ENCODE data around the gene ZBTB2. TPM values are rescaled to one million over a fixed set of nuclear protein-coding genes. Genes with fewer than 3 reads are reported as not detected.

ZBTB2 gene
- total RNA-seq, 4 donors from 2014 or later: 17.9 to 27.2 (median 25.9) TPM

GRCh38 chr6:151381722-151382121 lies 9.6 kb downstream of the ZBTB2 start:
- no peaks in the 10 kb centered on the region for H3K9me3 ChIP-seq
- H3K27me3 ChIP-seq: no peaks in the 10 kb centered on the region
- intact Hi-C loops (cut with DNase I): no loop called here
- no peak overlapping the region for H3K4me3 ChIP-seq (replicated peaks in 1 of 3)
- TF ChIP-seq CTCF (IDR thresholded peaks at IDR 0.05) (no peak), POLR2A (IDR thresholded peaks at IDR 0.05) (no peak)
- 74 to 86% methylated on average over 4 of the region's 4 CpGs for WGBS, 2 donors
- H3K4me1 ChIP-seq: peaks cover 0 to 3% of the 10 kb centered on the region in 2 donors
- no peaks in the 10 kb centered on the region for H3K36me3 ChIP-seq
- DNase-seq: no peak
- no peak overlapping the region for H3K27ac ChIP-seq

- H3K27me3 ChIP-seq: no peaks in the 10 kb centered on the region
- no peak overlapping the region for H3K4me3 ChIP-seq (replicated peaks in 1 of 3)
- H3K27ac ChIP-seq: peak overlapping the region in 1 of 3 donors; percentile 13
- 100% methylated on average over 1 of the region's 1 CpG for WGBS, 2 donors
- H3K4me1 ChIP-seq: peaks cover 0 to 3% of the 10 kb centered on the region in 2 donors
- intact Hi-C loops (cut with DNase I): no loop called here
- H3K36me3 ChIP-seq: no peaks in the 10 kb centered on the region
- DNase-seq: no peak
- no peak for TF ChIP-seq POLR2A (IDR thresholded peaks at IDR 0.05)
- no peak for TF ChIP-seq CTCF (IDR thresholded peaks at IDR 0.05)
- H3K9me3 ChIP-seq: no peaks in the 10 kb centered on the region
Measured at GRCh38 chr6:151380848-151381205, 10.5 kb downstream of the ZBTB2 start.

- H3K27me3 ChIP-seq: no peaks in the 10 kb centered on the region
- H3K27ac ChIP-seq: peak overlapping the region in 2 of 3 donors; percentile 13 to 26
- TF ChIP-seq CTCF (IDR thresholded peaks at IDR 0.05) (no peak), POLR2A (IDR thresholded peaks at IDR 0.05) (no peak)
- 83 to 85% methylated on average over 14 of the region's 14 CpGs for WGBS, 2 donors
- H3K4me1 ChIP-seq: peaks cover 0 to 3% of the 10 kb centered on the region in 2 donors
- intact Hi-C loops (cut with DNase I): no loop called here
- H3K36me3 ChIP-seq: no peaks in the 10 kb centered on the region
- no peak for DNase-seq
- H3K9me3 ChIP-seq: no peaks in the 10 kb centered on the region
- H3K4me3 ChIP-seq (replicated peaks in 1 of 3): no peak overlapping the region
Measured at GRCh38 chr6:151379933-151380847, 11.2 kb downstream of the ZBTB2 start.

GRCh38 chr6:151377095-151377494 lies 14.3 kb downstream of the ZBTB2 start:
- Histone ChIP-seq H3K27ac (no peak overlapping the region), H3K27me3 (no peaks in the 10 kb centered on the region), H3K9me3 (no peaks in the 10 kb centered on the region), H3K4me3 (replicated peaks in 1 of 3) (no peak overlapping the region), H3K36me3 (peaks cover 0 to 6% of the 10 kb centered on the region in 2 donors), H3K4me1 (peaks cover 0 to 3% of the 10 kb centered on the region in 2 donors)
- intact Hi-C loops (cut with DNase I): no loop called here
- DNase-seq: no peak
- 82 to 99% methylated on average over 3 of the region's 3 CpGs for WGBS, 2 donors
- TF ChIP-seq POLR2A (IDR thresholded peaks at IDR 0.05) (no peak), CTCF (IDR thresholded peaks at IDR 0.05) (no peak)

GRCh38 chr6:151376440-151376839 lies 14.9 kb downstream of the ZBTB2 start:
- no peak for TF ChIP-seq CTCF (IDR thresholded peaks at IDR 0.05)
- no peak for TF ChIP-seq POLR2A (IDR thresholded peaks at IDR 0.05)
- Histone ChIP-seq H3K36me3 (peaks cover 3 to 10% of the 10 kb centered on the region in 2 donors), H3K9me3 (no peaks in the 10 kb centered on the region), H3K4me3 (replicated peaks in 1 of 3) (no peak overlapping the region), H3K27me3 (no peaks in the 10 kb centered on the region), H3K27ac (no peak overlapping the region), H3K4me1 (peaks cover 0 to 3% of the 10 kb centered on the region in 2 donors)
- intact Hi-C loops (cut with DNase I): no loop called here
- no peak for DNase-seq
- 83 to 90% methylated on average over 1 of the region's 1 CpG for WGBS, 2 donors
